ENCODE measurements around the gene CYREN. TPM values are rescaled to one million over a fixed set of nuclear protein-coding genes. Genes with fewer than 3 reads are reported as not detected.
A peak's percentile ranks its signal among the peaks of the same experiment; 100 is the strongest.
"Not testable (repeated sequence)": the region's sequence is repeated elsewhere in the genome, so short reads cannot be mapped to it uniquely, and the experiment has no call there.

The CYREN gene
- total RNA-seq, 2 experiments from 2014 or later = 69.4 to 81.9 TPM

DNA sequence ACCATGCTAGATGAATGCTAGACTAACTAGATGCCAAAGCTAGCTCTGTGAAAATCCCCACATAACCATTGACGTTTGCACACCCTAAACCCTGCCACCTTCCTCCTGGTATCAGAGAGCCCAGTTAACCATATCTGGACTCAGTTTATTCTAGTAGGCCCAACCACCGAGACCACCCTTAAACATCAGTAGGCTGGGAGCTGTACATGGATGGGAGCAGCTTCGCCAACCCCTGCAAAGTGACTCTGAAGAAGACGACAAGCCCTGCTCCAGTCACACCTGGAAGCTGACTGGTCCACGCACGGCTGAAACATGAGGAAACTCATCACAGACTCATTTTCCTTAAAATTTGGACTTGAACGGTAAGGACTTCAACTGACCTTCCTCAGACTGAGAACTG, 4.4 kb upstream of the CYREN start:
- intact Hi-C loops (cut with micrococcal nuclease; ENCODE audit: unreplicated experiment) = loop anchor here (5.0 to 10.0 kb wide), 2 partner anchors 410 to 807 kb away; no protein-coding TSS in a partner anchor
- no peak overlapping the region for H3K27ac ChIP-seq (ENCODE audit: low read depth, low read length, poor library complexity, severe bottlenecking)
- CTCF ChIA-PET (ENCODE audit: unreplicated experiment) = no interaction called here
- no peak for TF ChIP-seq EZH2phosphoT487 (IDR thresholded peaks at IDR 0.05; ENCODE audit: borderline replicate concordance, low read depth, low read length)
- H3K4me2 ChIP-seq (ENCODE audit: low read length) = no peak overlapping the region
- no peaks in the 10 kb centered on the region for H4K20me1 ChIP-seq (ENCODE audit: insufficient read depth, low read length)
- POLR2A ChIA-PET = interaction anchor here (0.6 kb wide), 1 partner anchor 238 kb away, joined by 4 read pairs; no protein-coding TSS in a partner anchor
- H3K9me2 ChIP-seq (ENCODE audit: insufficient read depth, low read length) = no peaks in the 10 kb centered on the region
- no peak for DNase-seq (ENCODE audit: low spot score)
- no peak overlapping the region for H2AFZ ChIP-seq (ENCODE audit: low read length)
- H3K36me3 ChIP-seq (ENCODE audit: insufficient read depth, low read length) = no peaks in the 10 kb centered on the region
- H3K79me2 ChIP-seq (ENCODE audit: insufficient read depth, low read depth, low read length) = no peaks in the 10 kb centered on the region
- H3K4me3 ChIP-seq (ENCODE audit: low read depth, low read length, poor library complexity, severe bottlenecking) = no peak overlapping the region
- 0 out of 2 replicates have a peak, but pooled peaks cover 2% of the 10 kb centered on the region for H3K9me3 ChIP-seq (ENCODE audit: low read length)
- no TSS peak for BruUV-seq (replicated peaks)
- H3K4me1 ChIP-seq (ENCODE audit: insufficient read depth, low read length, poor library complexity, severe bottlenecking) = peaks cover 19% of the 10 kb centered on the region

- H3K4me1 ChIP-seq (ENCODE audit: insufficient read depth, low read length, poor library complexity, severe bottlenecking) = peaks cover 25% of the 10 kb centered on the region
- H3K9me2 ChIP-seq (ENCODE audit: insufficient read depth, low read length); H2AFZ ChIP-seq (ENCODE audit: low read length); H3K4me2 ChIP-seq (ENCODE audit: low read length); H3K27ac ChIP-seq (ENCODE audit: low read depth, low read length, poor library complexity, severe bottlenecking); H4K20me1 ChIP-seq (ENCODE audit: insufficient read depth, low read length); DNase-seq (ENCODE audit: low spot score); H3K4me3 ChIP-seq (ENCODE audit: low read depth, low read length, poor library complexity, severe bottlenecking); H3K9me3 ChIP-seq (ENCODE audit: low read length); BruUV-seq (replicated peaks); CTCF ChIA-PET (ENCODE audit: unreplicated experiment); H3K79me2 ChIP-seq (ENCODE audit: insufficient read depth, low read depth, low read length); H3K36me3 ChIP-seq (ENCODE audit: insufficient read depth, low read length): not testable (repeated sequence)
- POLR2A ChIA-PET = interaction anchor here (1.1 to 1.6 kb wide), 4 partner anchors 10 to 528 kb away, joined by 3 to 5 read pairs (median 4); no protein-coding TSS in a partner anchor
- intact Hi-C loops (cut with micrococcal nuclease; ENCODE audit: unreplicated experiment) = loop anchor here (5.0 to 10.0 kb wide), 2 partner anchors 409 to 808 kb away; no protein-coding TSS in a partner anchor
Observed at GRCh38 chr7:135173916-135174315, 3.4 kb upstream of the CYREN start.

GRCh38 chr7:135171581-135172291, 1.2 kb upstream of the CYREN start:
- H3K9me2 ChIP-seq (ENCODE audit: insufficient read depth, low read length); H3K9me3 ChIP-seq (ENCODE audit: low read length); H4K20me1 ChIP-seq (ENCODE audit: insufficient read depth, low read length); BruUV-seq (replicated peaks): not testable (repeated sequence)
- DNase-seq (ENCODE audit: low spot score) = peak; percentile 5
- intact Hi-C loops (cut with micrococcal nuclease; ENCODE audit: unreplicated experiment) = loop anchor here (2.0 to 10.0 kb wide), 3 partner anchors 407 to 811 kb away; partner anchors contain the start of gene BPGM
- Histone ChIP-seq H2AFZ (ENCODE audit: low read length) (peak overlapping the region; percentile 31), H3K4me1 (ENCODE audit: insufficient read depth, low read length, poor library complexity, severe bottlenecking) (peaks cover 32% of the 10 kb centered on the region), H3K4me2 (ENCODE audit: low read length) (peak overlapping the region; percentile 98), H3K79me2 (ENCODE audit: insufficient read depth, low read depth, low read length) (peaks cover 16% of the 10 kb centered on the region; the same call in 1 of the 2 replicates), H3K27ac (ENCODE audit: low read depth, low read length, poor library complexity, severe bottlenecking) (peak overlapping the region; percentile 82), H3K4me3 (ENCODE audit: low read depth, low read length, poor library complexity, severe bottlenecking) (peak overlapping the region; percentile 16), H3K36me3 (ENCODE audit: insufficient read depth, low read length) (peaks cover 22% of the 10 kb centered on the region)
- ChIA-PET POLR2A (interaction anchor here (0.6 to 4.3 kb wide), 6 partner anchors 9 to 550 kb away, joined by 3 to 35 read pairs (median 6); partner anchors contain the start of gene AGBL3), CTCF (ENCODE audit: unreplicated experiment) (interaction anchor here (0.9 kb wide), 1 partner anchor 46 kb away, joined by 3 read pairs; no protein-coding TSS in a partner anchor)

DNA sequence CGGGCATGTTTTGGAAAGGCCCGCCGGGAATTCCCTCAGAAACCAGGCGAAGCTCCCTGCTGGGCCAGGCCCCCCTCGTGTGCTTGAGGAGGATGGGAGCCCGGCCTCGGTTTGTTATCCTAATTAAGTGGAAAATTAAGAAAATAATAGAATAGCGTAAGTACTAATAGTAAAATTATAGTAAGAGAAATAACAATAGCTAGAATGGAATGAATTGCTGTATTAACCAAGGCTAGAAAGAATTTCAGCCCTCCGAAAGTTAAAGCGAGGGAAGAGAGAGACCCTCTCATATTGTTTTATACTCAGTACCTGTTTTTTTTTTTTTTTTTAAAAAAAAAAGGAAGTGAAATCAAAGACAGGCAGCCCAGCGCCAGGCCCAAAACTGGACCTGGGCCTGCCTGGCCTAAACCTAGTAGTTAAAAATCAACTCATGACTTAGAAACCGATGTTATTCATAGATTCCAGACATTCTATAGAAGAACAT, 533 bp upstream of the CYREN start:
- intact Hi-C loops (cut with micrococcal nuclease; ENCODE audit: unreplicated experiment) = loop anchor here (1.0 to 10.0 kb wide), 6 partner anchors 40 to 811 kb away; partner anchors contain the start of genes AGBL3, AKR1B1, BPGM and WDR91
- POLR2A ChIA-PET = interaction anchor here (0.6 to 4.3 kb wide), 9 partner anchors 9 to 550 kb away, joined by 3 to 35 read pairs (median 8); partner anchors contain the start of genes AGBL3 and TMEM140
- Histone ChIP-seq H2AFZ (ENCODE audit: low read length) (peak overlapping the region; percentile 31), H3K4me1 (ENCODE audit: insufficient read depth, low read length, poor library complexity, severe bottlenecking) (peaks cover 32% of the 10 kb centered on the region), H3K4me2 (ENCODE audit: low read length) (peak overlapping the region; percentile 98), H3K4me3 (ENCODE audit: low read depth, low read length, poor library complexity, severe bottlenecking) (peak overlapping the region; percentile 76), H3K27ac (ENCODE audit: low read depth, low read length, poor library complexity, severe bottlenecking) (peak overlapping the region; percentile 82), H3K79me2 (ENCODE audit: insufficient read depth, low read depth, low read length) (peaks cover 16% of the 10 kb centered on the region; the same call in 1 of the 2 replicates), H3K36me3 (ENCODE audit: insufficient read depth, low read length) (peaks cover 29% of the 10 kb centered on the region)
- CTCF ChIA-PET (ENCODE audit: unreplicated experiment) = interaction anchor here (0.9 kb wide), 1 partner anchor 47 kb away, joined by 3 read pairs; no protein-coding TSS in a partner anchor
- DNase-seq (ENCODE audit: low spot score) = peak; percentile 24
- not testable (repeated sequence) for H4K20me1 ChIP-seq (ENCODE audit: insufficient read depth, low read length); H3K9me2 ChIP-seq (ENCODE audit: insufficient read depth, low read length); H3K9me3 ChIP-seq (ENCODE audit: low read length)
- TSS peak; percentile 87 for BruUV-seq (replicated peaks)
